Measurements from ENCODE around the gene NR4A3. TPM values are rescaled to one million over a fixed set of nuclear protein-coding genes. Genes with fewer than 3 reads are reported as not detected.

NR4A3 gene
- total and polyA plus RNA-seq, 10 of the 15 experiments (the other 5 are each of a cell fraction or from before 2014, with no cell fraction given), result 0.04 to 2.1 (median 0.64) TPM; not detected in 1

DNA sequence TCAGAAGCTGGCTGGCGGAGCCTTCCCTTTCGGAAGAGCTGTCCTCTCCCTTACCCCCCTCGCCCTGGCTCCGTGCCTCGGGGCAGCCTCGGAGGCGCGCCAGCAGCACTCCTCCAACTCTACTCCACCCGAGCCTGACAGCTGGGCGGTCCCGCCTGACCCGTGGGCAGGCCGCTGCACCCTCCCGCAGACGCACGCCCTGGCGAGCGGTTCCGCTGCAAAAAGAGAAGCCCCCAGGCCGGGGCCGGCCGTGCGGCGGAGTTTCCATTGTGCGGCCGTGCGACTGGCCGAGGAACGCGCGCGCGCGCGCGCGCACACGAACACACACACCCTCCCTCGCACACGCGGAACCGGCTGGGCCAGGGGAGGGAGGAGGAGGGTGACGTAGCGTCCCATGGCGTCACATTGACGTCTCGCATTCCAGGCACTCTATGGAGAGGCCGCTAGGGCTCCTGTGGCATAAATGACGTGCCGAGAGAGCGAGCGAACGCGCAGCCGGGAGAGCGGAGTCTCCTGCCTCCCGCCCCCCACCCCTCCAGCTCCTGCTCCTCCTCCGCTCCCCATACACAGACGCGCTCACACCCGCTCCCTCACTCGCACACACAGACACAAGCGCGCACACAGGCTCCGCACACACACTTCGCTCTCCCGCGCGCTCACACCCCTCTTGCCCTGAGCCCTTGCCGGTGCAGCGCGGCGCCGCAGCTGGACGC, at the start of gene NR4A3 (continued):
- TF ChIP-seq BCLAF1 (IDR thresholded peaks at IDR 0.05) (no peak), SMAD1 (IDR thresholded peaks at IDR 0.05; ENCODE audit: low read depth, partially characterized antibody) (no peak), MTA3 (IDR thresholded peaks at IDR 0.05; ENCODE audit: borderline replicate concordance, low read length) (no peak), ESRRA (IDR thresholded peaks at IDR 0.05; ENCODE audit: low read length) (no peak), IKZF1 (conservative IDR thresholded peaks at IDR 0.05) (peak; percentile 87), RAD51 (IDR thresholded peaks at IDR 0.05) (no peak), CUX1 (IDR thresholded peaks at IDR 0.05; ENCODE audit: insufficient replicate concordance, low read depth, low read length) (no peak), MXI1 (IDR thresholded peaks at IDR 0.05; ENCODE audit: low read depth, low read length) (peak; percentile 85), TCF3 (IDR thresholded peaks at IDR 0.05; ENCODE audit: borderline replicate concordance, insufficient read depth, low read depth, low read length) (no peak), POLR2AphosphoS2 (IDR thresholded peaks at IDR 0.05; ENCODE audit: low read depth, low read length) (no peak), YY1 (IDR thresholded peaks at IDR 0.05; ENCODE audit: low read depth, low read length) (0 out of 2 replicates have a peak, but pooled peaks have one; percentile 41), PRDM15 (CRISPR knock-in tag; IDR thresholded peaks at IDR 0.05) (no peak), ELK1 (IDR thresholded peaks at IDR 0.05; ENCODE audit: low read depth, low read length) (no peak)
- TF ChIP-seq, protein P1, sequence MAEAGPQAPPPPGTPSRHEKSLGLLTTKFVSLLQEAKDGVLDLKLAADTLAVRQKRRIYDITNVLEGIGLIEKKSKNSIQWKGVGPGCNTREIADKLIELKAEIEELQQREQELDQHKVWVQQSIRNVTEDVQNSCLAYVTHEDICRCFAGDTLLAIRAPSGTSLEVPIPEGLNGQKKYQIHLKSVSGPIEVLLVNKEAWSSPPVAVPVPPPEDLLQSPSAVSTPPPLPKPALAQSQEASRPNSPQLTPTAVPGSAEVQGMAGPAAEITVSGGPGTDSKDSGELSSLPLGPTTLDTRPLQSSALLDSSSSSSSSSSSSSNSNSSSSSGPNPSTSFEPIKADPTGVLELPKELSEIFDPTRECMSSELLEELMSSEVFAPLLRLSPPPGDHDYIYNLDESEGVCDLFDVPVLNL (IDR thresholded peaks at IDR 0.05; ENCODE audit: low read depth, low read length), result no peak

Data from GM12878 (cell line).